ENCODE data around the gene CD274. TPM values are rescaled to one million over a fixed set of nuclear protein-coding genes. Genes with fewer than 3 reads are reported as not detected.
"Not testable (repeated sequence)": the region's sequence is repeated elsewhere in the genome, so short reads cannot be mapped to it uniquely, and the experiment has no call there.

Gene CD274
- total and polyA plus RNA-seq, 2 donors (not counting 1 experiment from before 2014, with no cell fraction given), result 3.1 to 3.3 TPM

GRCh38 chr9:5429873-5430564 lies 20.3 kb upstream of the CD274 start:
- Histone ChIP-seq H3K9ac (ENCODE audit: insufficient read depth, low read length) (no peak overlapping the region), H3K9me3 (ENCODE audit: control insufficient read depth, insufficient read depth, low read depth, low read length) (no peaks in the 10 kb centered on the region), H3K27me3 (ENCODE audit: control insufficient read depth, insufficient read depth, low read length) (no peaks in the 10 kb centered on the region), H4K20me1 (ENCODE audit: control insufficient read depth, extremely low read depth, insufficient read depth, low read length) (no peaks in the 10 kb centered on the region), H3K4me2 (ENCODE audit: extremely low read depth, insufficient read depth, low read length) (no peak overlapping the region), H3K36me3 (ENCODE audit: control insufficient read depth, insufficient read depth, low read length) (no peaks in the 10 kb centered on the region), H2AFZ (ENCODE audit: low read length) (no peak overlapping the region), H3K4me1 (ENCODE audit: control insufficient read depth, extremely low read depth, insufficient read depth, low read length) (no peaks in the 10 kb centered on the region), H3K27ac (ENCODE audit: insufficient read depth, low read length) (no peak overlapping the region), H3K4me3 (replicated peaks in 1 of 4; ENCODE audit: control extremely low read depth in 1 of 4, insufficient read depth in 1 of 4, low read depth in 3 of 4, low read length in 4 of 4) (no peak overlapping the region), H3K79me2 (ENCODE audit: control insufficient read depth, insufficient read depth, low read length) (no peaks in the 10 kb centered on the region)
- no peak for DNase-seq (ENCODE audit: low read depth in 2 of 2)
- TF ChIP-seq CTCF (conservative IDR thresholded peaks at IDR 0.05 in 1 of 2, IDR thresholded peaks at IDR 0.05 in 1 of 2; ENCODE audit: low read depth in 1 of 2, low read length in 2 of 2), result no peak
- no peak for TF ChIP-seq EZH2 (IDR thresholded peaks at IDR 0.05; ENCODE audit: low read length, missing control alignments)

- Histone ChIP-seq H3K9me3 (ENCODE audit: control insufficient read depth, insufficient read depth, low read depth, low read length) (no peaks in the 10 kb centered on the region), H3K36me3 (ENCODE audit: control insufficient read depth, insufficient read depth, low read length) (no peaks in the 10 kb centered on the region), H3K27me3 (ENCODE audit: control insufficient read depth, insufficient read depth, low read length) (no peaks in the 10 kb centered on the region), H4K20me1 (ENCODE audit: control insufficient read depth, extremely low read depth, insufficient read depth, low read length) (no peaks in the 10 kb centered on the region), H3K4me3 (replicated peaks in 1 of 4; ENCODE audit: control extremely low read depth in 1 of 4, insufficient read depth in 1 of 4, low read depth in 3 of 4, low read length in 4 of 4) (no peak overlapping the region), H3K9ac (ENCODE audit: insufficient read depth, low read length) (no peak overlapping the region), H3K4me2 (ENCODE audit: extremely low read depth, insufficient read depth, low read length) (no peak overlapping the region), H3K4me1 (ENCODE audit: control insufficient read depth, extremely low read depth, insufficient read depth, low read length) (no peaks in the 10 kb centered on the region), H3K79me2 (ENCODE audit: control insufficient read depth, insufficient read depth, low read length) (no peaks in the 10 kb centered on the region), H2AFZ (ENCODE audit: low read length) (no peak overlapping the region), H3K27ac (ENCODE audit: insufficient read depth, low read length) (no peak overlapping the region)
- no peak for DNase-seq (ENCODE audit: low read depth in 2 of 2)
- TF ChIP-seq CTCF (conservative IDR thresholded peaks at IDR 0.05 in 1 of 2, IDR thresholded peaks at IDR 0.05 in 1 of 2; ENCODE audit: low read depth in 1 of 2, low read length in 2 of 2) (no peak), EZH2 (IDR thresholded peaks at IDR 0.05; ENCODE audit: low read length, missing control alignments) (no peak)
These were observed 19.4 kb upstream of the CD274 start for GRCh38 chr9:5430912-5431311.

DNA sequence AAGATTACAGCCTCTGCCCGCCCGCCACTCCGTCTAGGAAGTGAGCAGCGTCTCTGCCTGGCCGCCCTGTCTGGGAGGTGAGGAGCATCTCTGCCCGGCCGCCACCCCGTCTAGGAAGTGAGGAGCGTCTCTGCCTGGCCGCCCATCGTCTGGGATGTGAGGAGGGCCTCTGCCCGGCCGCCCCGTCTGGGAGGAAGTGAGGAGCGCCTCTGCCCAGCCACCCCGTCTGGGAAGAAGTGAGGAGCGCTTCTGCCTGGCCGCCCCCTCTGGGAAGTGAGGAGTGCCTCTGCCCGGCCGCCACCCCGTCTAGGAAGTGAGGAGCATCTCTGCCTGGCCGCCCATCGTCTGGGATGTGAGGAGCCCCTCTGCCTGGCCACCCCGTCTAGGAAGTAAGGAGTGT lies 17.5 kb upstream of the CD274 start:
- H3K27me3 ChIP-seq (ENCODE audit: control insufficient read depth, insufficient read depth, low read length); H3K9me3 ChIP-seq (ENCODE audit: control insufficient read depth, insufficient read depth, low read depth, low read length); H3K4me1 ChIP-seq (ENCODE audit: control insufficient read depth, extremely low read depth, insufficient read depth, low read length); H4K20me1 ChIP-seq (ENCODE audit: control insufficient read depth, extremely low read depth, insufficient read depth, low read length); H3K4me3 ChIP-seq (replicated peaks in 1 of 4; ENCODE audit: control extremely low read depth in 1 of 4, insufficient read depth in 1 of 4, low read depth in 3 of 4, low read length in 4 of 4); H3K36me3 ChIP-seq (ENCODE audit: control insufficient read depth, insufficient read depth, low read length); DNase-seq (ENCODE audit: low read depth in 2 of 2); H3K79me2 ChIP-seq (ENCODE audit: control insufficient read depth, insufficient read depth, low read length); H2AFZ ChIP-seq (ENCODE audit: low read length); H3K4me2 ChIP-seq (ENCODE audit: extremely low read depth, insufficient read depth, low read length); H3K27ac ChIP-seq (ENCODE audit: insufficient read depth, low read length); H3K9ac ChIP-seq (ENCODE audit: insufficient read depth, low read length): not testable (repeated sequence)

GRCh38 chr9:5433328-5433727 lies 17.0 kb upstream of the CD274 start:
- H3K9ac ChIP-seq (ENCODE audit: insufficient read depth, low read length); DNase-seq (ENCODE audit: low read depth in 2 of 2); H3K27me3 ChIP-seq (ENCODE audit: control insufficient read depth, insufficient read depth, low read length); H3K27ac ChIP-seq (ENCODE audit: insufficient read depth, low read length); H2AFZ ChIP-seq (ENCODE audit: low read length); H3K79me2 ChIP-seq (ENCODE audit: control insufficient read depth, insufficient read depth, low read length); H3K4me1 ChIP-seq (ENCODE audit: control insufficient read depth, extremely low read depth, insufficient read depth, low read length); H4K20me1 ChIP-seq (ENCODE audit: control insufficient read depth, extremely low read depth, insufficient read depth, low read length); H3K36me3 ChIP-seq (ENCODE audit: control insufficient read depth, insufficient read depth, low read length); H3K4me3 ChIP-seq (replicated peaks in 1 of 4; ENCODE audit: control extremely low read depth in 1 of 4, insufficient read depth in 1 of 4, low read depth in 3 of 4, low read length in 4 of 4); H3K9me3 ChIP-seq (ENCODE audit: control insufficient read depth, insufficient read depth, low read depth, low read length); H3K4me2 ChIP-seq (ENCODE audit: extremely low read depth, insufficient read depth, low read length): not testable (repeated sequence)

- H4K20me1 ChIP-seq (ENCODE audit: control insufficient read depth, extremely low read depth, insufficient read depth, low read length); H2AFZ ChIP-seq (ENCODE audit: low read length); H3K9me3 ChIP-seq (ENCODE audit: control insufficient read depth, insufficient read depth, low read depth, low read length); H3K4me3 ChIP-seq (replicated peaks in 1 of 4; ENCODE audit: control extremely low read depth in 1 of 4, insufficient read depth in 1 of 4, low read depth in 3 of 4, low read length in 4 of 4); H3K4me2 ChIP-seq (ENCODE audit: extremely low read depth, insufficient read depth, low read length); H3K4me1 ChIP-seq (ENCODE audit: control insufficient read depth, extremely low read depth, insufficient read depth, low read length); H3K27me3 ChIP-seq (ENCODE audit: control insufficient read depth, insufficient read depth, low read length); DNase-seq (ENCODE audit: low read depth in 2 of 2); H3K79me2 ChIP-seq (ENCODE audit: control insufficient read depth, insufficient read depth, low read length); H3K9ac ChIP-seq (ENCODE audit: insufficient read depth, low read length); H3K27ac ChIP-seq (ENCODE audit: insufficient read depth, low read length); H3K36me3 ChIP-seq (ENCODE audit: control insufficient read depth, insufficient read depth, low read length): not testable (repeated sequence)
These were observed 16.2 kb upstream of the CD274 start for GRCh38 chr9:5433841-5434810.

All from fibroblast of lung (primary cell).